Right cardiac atrium (tissue), 5 donors: ENCODE results near the gene GCN1. TPM values are rescaled to one million over a fixed set of nuclear protein-coding genes. Genes with fewer than 3 reads are reported as not detected.

Experiments used
- ATAC-seq, 2 donors: fragments of 200-7000 bp; cut with Tn5 transposase; one replicate each; pipeline versions ENCODE4 v1.8.0 to v1.9.1; 2020; ENCODE audit warnings: moderate library complexity in 2 of 2, mild to moderate bottlenecking in 1 of 2
- DNase-seq, 3 donors: peaks; one replicate each; pipeline ENCODE4 v3.0.0-alpha.2; 2020
- H3K27ac ChIP-seq: one replicate; pipeline ENCODE4 v1.5.1; 2013; ENCODE audit warnings: mild to moderate bottlenecking, low read length, control low read depth, moderate library complexity
- H3K27me3 ChIP-seq: one replicate; pipeline ENCODE4 v1.6.1; 2013; ENCODE audit not compliant: control insufficient read depth, insufficient read depth
- H3K4me1 ChIP-seq: one replicate; pipeline ENCODE4 v1.6.1; 2013; ENCODE audit warnings: low read length; ENCODE audit not compliant: control insufficient read depth, insufficient read depth
- H3K4me3 ChIP-seq: one replicate; pipeline ENCODE4 v1.5.1; 2013; ENCODE audit warnings: low read length, control low read depth
- H3K9me3 ChIP-seq: one replicate; pipeline ENCODE4 v1.6.1; 2013; ENCODE audit warnings: low read length; ENCODE audit not compliant: control insufficient read depth
- WGBS: extraction: QIAGEN DNeasy Blood & Tissue Kit; methylation state at CpG from one replicate; pipeline ENCODE4 v1.1.7; 2013; 5-methylcytosine and 5-hydroxymethylcytosine counted together
- intact Hi-C, 4 donors: fragments of 100-400 bp; cut with DNase I; formaldehyde crosslinking; loops; one replicate each; pipeline versions ENCODE4 v1.11.0 to v1.14.0; 2022 to 2023
- polyA plus RNA-seq: library from polyadenylated mRNA; stranded (reverse); fragments of 200-250 nt; gene quantifications from one replicate; pipeline ENCODE4 v1.2.3, GENCODE V29; 2013
- total RNA-seq, 4 donors: library from RNA; stranded (reverse); fragmentation: NEBNext Ultra II Directional; extraction: Animal tissue kit (Norgen Biotek cat#: 25700); gene quantifications; one replicate each; pipeline ENCODE4 v1.2.1, GENCODE V29; 2021
- donor health status: healthy with polysubstance abuse.
- donor health status: DM: no; HTN: yes; CAD: no.
- donor health status: DM: no; HTN: no; CAD: no.
- donor health status: DM: no; HTN: yes; CAD: no; lungs with severe emphysema.
- donor health status: DM: yes; HTN: yes; CAD: no.

Gene GCN1
- total and polyA plus RNA-seq, 5 donors, result 10.6 to 41.4 (median 34.7) TPM

DNA sequence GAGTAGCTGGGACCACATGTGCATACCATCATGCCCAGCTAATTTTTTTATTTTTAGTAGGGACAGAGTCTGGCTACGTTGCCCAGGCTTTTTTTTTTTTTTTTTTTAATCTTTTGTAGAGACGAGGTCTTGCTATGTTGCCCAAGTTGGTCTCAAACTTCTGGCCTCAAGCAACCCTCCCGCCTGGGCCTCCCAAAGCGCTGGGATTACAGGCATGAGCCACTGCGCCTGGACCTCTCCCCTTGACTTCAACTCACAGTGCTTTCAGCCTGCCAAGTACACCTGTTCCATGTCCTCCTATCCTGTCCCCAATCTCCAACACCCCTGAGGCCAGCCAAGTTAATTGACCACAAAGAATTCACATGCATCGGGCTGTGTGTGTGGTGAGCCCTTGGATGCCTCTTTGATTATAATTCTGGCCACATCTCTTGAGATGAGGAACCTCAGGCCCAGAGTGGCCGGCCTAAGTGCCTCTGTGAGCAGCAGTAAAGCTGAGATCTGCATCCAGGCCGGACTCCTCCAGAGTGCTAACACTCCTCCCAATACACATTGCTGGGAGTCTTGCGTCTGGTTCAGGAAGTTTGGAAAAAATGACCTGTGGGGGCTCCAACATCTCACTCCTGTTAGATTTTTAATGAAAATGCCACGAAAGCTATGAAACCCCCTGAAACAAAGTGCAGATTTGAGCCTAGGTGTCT is 84.8 kb downstream of the GCN1 start:
- intact Hi-C loops, result no loop called here
- Histone ChIP-seq H3K27me3 (no peaks in the 10 kb centered on the region), H3K4me1 (peaks cover under 1% of the 10 kb centered on the region), H3K27ac (no peak overlapping the region), H3K4me3 (no peak overlapping the region), H3K9me3 (no peaks in the 10 kb centered on the region)
- DNase-seq (no peak), ATAC-seq (no peak)
- WGBS, result 86% methylated on average over 10 of the region's 10 CpGs

DNA sequence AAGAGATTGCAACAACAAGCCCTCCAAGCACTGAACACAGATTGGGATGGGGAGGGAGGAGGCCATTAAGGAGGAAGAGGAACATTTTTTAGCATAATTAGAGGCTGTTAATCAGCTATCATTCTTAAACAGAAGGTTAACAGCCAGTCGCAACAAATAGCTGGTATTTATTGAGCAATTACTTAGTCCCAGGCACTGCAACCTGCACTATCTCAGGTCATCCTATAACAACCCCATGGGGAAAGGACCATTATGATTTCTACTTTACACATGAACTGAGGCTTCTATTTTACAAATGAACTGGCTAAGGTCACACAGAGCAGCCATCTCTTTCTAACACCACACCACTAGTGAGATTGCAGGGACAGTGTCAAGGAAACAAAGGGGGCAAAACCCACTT is 88.4 kb downstream of the GCN1 start:
- ATAC-seq (no peak), DNase-seq (no peak)
- peaks cover 3% of the 10 kb centered on the region for H3K4me1 ChIP-seq
- intact Hi-C loops, result no loop called here
- H3K9me3 ChIP-seq, result no peaks in the 10 kb centered on the region
- no peaks in the 10 kb centered on the region for H3K27me3 ChIP-seq
- H3K27ac ChIP-seq, result no peak overlapping the region
- no peak overlapping the region for H3K4me3 ChIP-seq
- 91% methylated on average over 1 of the region's 1 CpG for WGBS

DNA sequence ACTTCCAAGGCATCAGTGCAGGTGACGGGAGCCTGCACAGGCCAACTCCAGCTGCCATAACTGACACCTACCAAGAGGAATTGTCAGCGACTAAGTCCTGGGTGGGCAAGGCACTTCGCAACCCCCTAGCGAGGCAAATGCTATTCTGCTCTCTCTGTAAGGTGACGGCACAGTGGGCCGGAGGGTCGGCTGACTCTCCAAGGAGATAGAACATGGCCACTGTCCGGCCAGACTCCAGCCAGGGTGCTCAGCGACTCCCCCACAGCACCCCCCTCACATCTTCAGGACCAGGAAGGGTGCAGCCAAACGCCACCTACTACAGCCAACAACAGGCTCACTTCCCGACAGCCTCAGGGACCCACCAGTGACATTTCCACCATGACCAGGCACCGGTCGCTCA is 91.1 kb downstream of the GCN1 start:
- 95% methylated on average over 13 of the region's 13 CpGs for WGBS
- no peak overlapping the region for H3K4me3 ChIP-seq
- DNase-seq (peak in 1 of 3 donors; percentile 57), ATAC-seq (no peak)
- no peaks in the 10 kb centered on the region for H3K27me3 ChIP-seq
- no peaks in the 10 kb centered on the region for H3K9me3 ChIP-seq
- peaks cover 8% of the 10 kb centered on the region for H3K4me1 ChIP-seq
- H3K27ac ChIP-seq, result no peak overlapping the region
- intact Hi-C loops, result no loop called here

DNA sequence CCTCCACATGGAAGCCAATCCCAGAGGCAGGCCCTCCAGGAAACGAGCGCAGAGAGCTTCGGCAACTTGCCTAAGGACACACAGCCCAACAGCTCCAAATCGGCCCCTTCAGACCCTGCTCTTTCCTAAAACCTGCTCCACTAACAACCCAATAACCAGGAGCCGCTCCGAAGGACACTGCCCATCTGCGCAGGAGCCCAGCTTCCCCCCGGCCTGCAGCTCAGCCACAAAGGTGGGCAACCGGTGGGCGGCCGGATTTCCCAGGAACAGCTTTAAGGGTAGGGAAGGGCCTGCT is 91.5 kb downstream of the GCN1 start:
- intact Hi-C loops, result no loop called here
- no peak for DNase-seq
- H3K27ac ChIP-seq, result no peak overlapping the region

DNA sequence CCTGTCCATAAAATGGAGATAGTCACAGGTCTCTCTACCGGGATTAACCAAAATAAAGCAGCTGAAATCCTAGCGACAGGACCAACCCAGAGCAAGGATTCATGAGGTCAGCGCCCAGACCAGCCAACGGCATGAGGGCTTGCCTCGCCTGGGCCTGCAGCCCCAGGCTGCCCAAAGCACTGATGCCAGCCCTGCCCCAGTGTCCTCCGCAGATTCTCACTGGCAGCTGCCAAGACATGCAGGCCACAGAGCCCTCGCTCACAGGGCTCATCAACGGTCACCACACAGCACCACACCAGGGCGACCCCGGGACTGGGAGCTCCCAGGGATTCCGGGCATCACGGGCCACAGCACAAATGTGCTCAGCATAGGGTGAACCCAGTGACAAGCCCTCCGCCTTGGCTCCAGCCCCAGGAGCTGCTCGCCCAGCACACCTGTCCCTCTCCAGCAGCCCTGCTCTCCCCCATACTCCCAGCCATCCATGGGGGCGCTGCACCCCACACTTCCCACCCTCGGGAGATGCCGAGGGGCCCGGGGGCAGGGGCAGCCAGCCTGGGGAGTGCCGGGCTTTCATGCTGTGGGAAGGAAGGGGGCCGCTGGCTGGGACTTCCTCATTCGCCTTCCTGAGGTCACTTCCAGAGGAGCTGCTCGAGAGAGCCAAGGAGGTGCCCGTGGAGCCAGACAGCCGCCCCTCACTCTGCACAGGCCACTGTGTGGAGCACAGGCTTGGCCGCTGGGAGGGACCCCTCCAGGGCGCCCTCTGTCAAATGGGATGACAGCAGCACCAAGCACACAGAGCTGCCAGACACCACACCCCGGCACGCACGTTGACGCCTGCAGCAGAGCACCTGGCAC is 92.1 kb downstream of the GCN1 start:
- Histone ChIP-seq H3K4me3 (no peak overlapping the region), H3K4me1 (peaks cover 8% of the 10 kb centered on the region), H3K9me3 (no peaks in the 10 kb centered on the region), H3K27ac (no peak overlapping the region), H3K27me3 (no peaks in the 10 kb centered on the region)
- peak in 1 of 3 donors; percentile 65 for DNase-seq
- intact Hi-C loops, result no loop called here
- ATAC-seq, result no peak
- WGBS, result 77% methylated on average over 30 of the region's 30 CpGs

More for the DNA sequence above, 91.5 kb downstream of the GCN1 start:
- Histone ChIP-seq H3K4me1 (peaks cover 8% of the 10 kb centered on the region), H3K9me3 (no peaks in the 10 kb centered on the region), H3K4me3 (no peak overlapping the region), H3K27me3 (no peaks in the 10 kb centered on the region)
- WGBS, result 96% methylated on average over 11 of the region's 11 CpGs
- ATAC-seq, result no peak

DNA sequence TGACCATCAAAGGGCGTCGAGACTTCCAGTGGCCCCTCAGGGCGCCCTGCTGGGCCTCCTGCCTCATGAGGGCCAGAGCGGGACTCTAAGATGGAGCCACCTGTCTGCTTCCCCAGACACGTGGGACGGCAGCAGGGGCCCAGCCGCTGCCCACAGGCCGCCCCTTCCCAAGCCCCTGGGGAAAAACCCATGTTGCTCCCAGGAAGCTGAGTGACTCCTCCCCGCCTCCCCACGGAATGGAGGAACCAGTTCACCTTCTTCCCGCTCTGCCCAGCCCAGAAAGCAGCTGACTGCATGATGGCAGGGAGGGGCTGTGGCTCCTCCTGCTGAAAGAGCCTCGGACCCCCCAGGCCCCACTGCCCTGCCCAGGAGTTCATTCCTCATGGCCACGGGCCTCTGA is 92.9 kb downstream of the GCN1 start:
- intact Hi-C loops, result no loop called here
- DNase-seq (peak in 1 of 3 donors; percentile 51), ATAC-seq (no peak)
- no peak overlapping the region for H3K4me3 ChIP-seq
- peaks cover 8% of the 10 kb centered on the region for H3K4me1 ChIP-seq
- WGBS, result 74% methylated on average over 13 of the region's 13 CpGs
- no peaks in the 10 kb centered on the region for H3K27me3 ChIP-seq
- H3K27ac ChIP-seq, result no peak overlapping the region
- H3K9me3 ChIP-seq, result no peaks in the 10 kb centered on the region

DNA sequence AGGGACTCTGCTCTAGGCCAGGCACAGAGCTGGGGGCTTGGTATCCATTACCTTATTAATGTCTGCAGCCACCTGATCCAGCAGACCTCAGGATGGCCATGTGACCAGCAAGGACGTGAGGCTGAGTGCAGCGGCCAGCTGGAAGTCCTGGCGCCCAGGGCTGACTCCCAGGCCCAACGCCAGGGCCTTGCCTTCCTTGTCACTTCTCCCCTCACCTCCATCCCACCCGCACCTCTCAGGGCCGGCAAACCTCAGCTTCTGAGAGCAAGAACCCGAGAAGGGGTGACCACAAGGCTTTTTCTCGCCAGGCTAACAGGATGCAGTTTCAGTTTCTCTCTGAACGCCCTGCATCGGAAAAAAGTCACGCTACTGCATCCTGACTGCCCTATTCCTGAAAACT is 93.3 kb downstream of the GCN1 start:
- intact Hi-C loops, result no loop called here
- H3K4me3 ChIP-seq, result no peak overlapping the region
- H3K27ac ChIP-seq, result no peak overlapping the region
- H3K9me3 ChIP-seq, result no peaks in the 10 kb centered on the region
- 39% methylated on average over 11 of the region's 11 CpGs for WGBS
- H3K4me1 ChIP-seq, result peaks cover 8% of the 10 kb centered on the region
- peak in 2 of 3 donors; percentile 72 for DNase-seq
- H3K27me3 ChIP-seq, result no peaks in the 10 kb centered on the region
- peak; percentile 24 to 27 for ATAC-seq

DNA sequence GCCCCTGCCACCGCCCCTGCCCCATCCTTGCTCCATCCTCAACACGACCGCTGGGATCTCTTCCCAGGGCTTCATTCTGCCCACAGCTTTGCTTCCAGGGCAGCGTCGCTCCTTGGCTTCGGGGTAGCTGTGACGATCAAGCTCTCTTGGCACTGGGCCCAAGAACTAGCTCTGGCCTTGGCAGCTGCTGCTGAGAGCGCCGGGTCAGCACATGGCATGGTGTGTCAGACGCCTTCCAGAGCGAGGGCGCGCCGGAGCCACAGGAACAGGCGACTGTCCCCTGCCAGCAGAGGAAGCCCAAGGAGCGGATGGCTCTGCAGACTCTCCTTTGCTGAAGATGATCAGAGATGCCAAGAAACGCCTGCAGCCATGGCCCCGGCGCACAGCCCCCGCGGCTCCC is 93.9 kb downstream of the GCN1 start:
- peak; percentile 70 to 71 for ATAC-seq
- Histone ChIP-seq H3K9me3 (no peaks in the 10 kb centered on the region), H3K4me1 (peaks cover 8% of the 10 kb centered on the region), H3K27me3 (no peaks in the 10 kb centered on the region), H3K4me3 (no peak overlapping the region), H3K27ac (peak overlapping the region; percentile 16)
- intact Hi-C loops, result no loop called here
- DNase-seq, result peak; percentile 86 to 93 (median 90)
- WGBS, result 23% methylated on average over 21 of the region's 21 CpGs

DNA sequence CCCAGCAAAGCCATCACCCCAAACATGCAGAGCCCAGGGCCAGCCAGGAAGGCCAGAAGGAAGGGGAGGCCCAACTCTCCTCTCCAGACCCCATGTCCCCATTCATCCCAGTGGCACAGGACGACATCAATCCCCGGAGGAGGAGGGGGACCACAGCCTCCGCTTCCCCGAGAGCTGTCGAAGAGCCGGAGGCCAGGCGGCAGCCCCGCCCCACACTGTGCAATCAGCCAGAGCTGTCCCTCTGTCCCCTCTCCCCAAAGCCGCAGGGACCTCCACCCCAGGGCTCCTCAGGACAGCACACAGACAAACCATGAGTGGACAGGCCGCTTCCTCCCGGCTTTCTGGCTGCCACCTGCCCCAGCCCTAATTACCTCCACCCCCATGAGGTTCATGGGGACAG is 94.8 kb downstream of the GCN1 start:
- intact Hi-C loops, result no loop called here
- ATAC-seq (no peak), DNase-seq (peak in 1 of 3 donors; percentile 45)
- Histone ChIP-seq H3K9me3 (no peaks in the 10 kb centered on the region), H3K27me3 (no peaks in the 10 kb centered on the region), H3K27ac (no peak overlapping the region), H3K4me3 (no peak overlapping the region), H3K4me1 (peaks cover 8% of the 10 kb centered on the region)
- WGBS, result 90% methylated on average over 11 of the region's 11 CpGs

DNA sequence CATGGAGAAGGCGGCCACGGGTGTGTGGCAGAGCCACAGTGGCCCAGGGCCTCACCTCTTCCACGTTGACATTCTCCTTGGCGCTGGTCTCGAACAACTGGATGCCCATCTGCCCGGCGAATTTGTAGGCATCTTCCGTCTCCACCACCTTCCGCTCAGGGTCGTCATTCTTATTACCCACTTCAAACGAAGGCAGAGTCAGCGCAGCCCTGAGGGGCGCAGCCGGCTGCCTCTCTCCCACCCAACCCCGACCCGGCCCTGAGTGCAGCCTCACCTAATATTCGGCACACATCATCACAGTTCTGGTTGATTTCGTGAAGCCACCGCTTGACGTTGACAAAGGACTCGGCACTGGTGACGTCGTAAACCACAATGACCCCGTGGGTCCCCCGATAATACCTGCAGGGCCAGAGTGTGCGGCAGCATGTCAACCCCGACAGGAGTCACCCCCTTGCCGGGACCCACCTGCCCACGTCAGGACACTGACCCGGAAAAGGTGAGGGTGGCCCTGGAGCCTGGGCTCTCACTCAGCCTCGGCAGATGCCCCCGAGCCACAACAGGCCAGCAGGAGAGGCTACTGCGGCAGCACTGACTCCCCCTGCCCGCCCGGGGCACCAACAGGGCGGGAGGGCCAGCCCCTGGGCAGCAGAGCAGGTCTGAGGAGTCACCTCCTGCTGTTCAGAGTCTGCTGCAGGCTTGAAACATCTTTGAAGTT is 95.6 kb downstream of the GCN1 start:
- H3K9me3 ChIP-seq, result no peaks in the 10 kb centered on the region
- no peak overlapping the region for H3K4me3 ChIP-seq
- peaks cover 8% of the 10 kb centered on the region for H3K4me1 ChIP-seq
- peak in 2 of 3 donors; percentile 8 to 42 for DNase-seq
- WGBS, result 96% methylated on average over 36 of the region's 36 CpGs
- intact Hi-C loops, result no loop called here
- no peaks in the 10 kb centered on the region for H3K27me3 ChIP-seq
- H3K27ac ChIP-seq, result no peak overlapping the region
- ATAC-seq, result no peak

DNA sequence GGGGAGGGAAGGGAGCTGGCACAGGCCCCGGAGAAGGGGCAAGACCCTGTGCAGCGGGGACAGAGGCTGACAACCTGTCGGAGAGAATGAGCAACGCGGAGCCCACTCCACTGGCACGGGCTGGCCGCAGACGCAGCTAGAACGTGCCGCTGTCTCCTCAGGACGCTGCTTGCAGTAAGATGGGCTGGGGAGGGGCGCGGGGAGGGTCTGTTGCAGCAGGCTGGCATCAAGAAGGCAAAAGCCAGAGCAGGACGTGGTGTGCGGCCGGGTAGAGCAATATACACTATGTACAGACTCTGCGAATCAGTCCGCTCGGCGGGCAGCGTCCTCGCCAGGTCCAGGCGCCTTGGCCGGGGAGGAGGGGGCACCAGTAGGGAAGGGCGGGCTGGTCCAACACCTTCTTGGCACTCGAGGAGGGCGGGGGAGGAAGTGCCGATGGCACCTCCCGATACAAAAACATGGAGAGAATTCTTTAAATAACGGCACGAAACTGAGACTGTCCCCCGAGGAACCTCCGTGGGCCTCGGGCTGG is 97.8 kb downstream of the GCN1 start:
- H3K27me3 ChIP-seq, result no peaks in the 10 kb centered on the region
- no peak overlapping the region for H3K4me3 ChIP-seq
- intact Hi-C loops, result no loop called here
- no peak overlapping the region for H3K27ac ChIP-seq
- no peaks in the 10 kb centered on the region for H3K9me3 ChIP-seq
- H3K4me1 ChIP-seq, result peaks cover 8% of the 10 kb centered on the region
- WGBS, result 91% methylated on average over 34 of the region's 34 CpGs
- ATAC-seq (no peak), DNase-seq (peak in 2 of 3 donors; percentile 19 to 62)
